OCI-LY3 (cell line): ENCODE data around the gene LPP.

Source experiments
- EZH2phosphoT487 ChIP-seq: fragments of 200-600 bp; shearing (Covaris generic); IDR thresholded peaks from 2 replicates; pipeline ENCODE4 v1.6.1; 2018; ENCODE audit warnings: antibody characterized with exemption, mixed run types, low read depth
- TF ChIP-seq, protein P1 (sequence below): fragments of 200-600, 300-600 bp; sonication (generic); IDR thresholded peaks from 2 replicates; pipeline ENCODE4 v1.5.1; 2014; ENCODE audit warnings: antibody characterized with exemption, low read length, low read depth

DNA sequence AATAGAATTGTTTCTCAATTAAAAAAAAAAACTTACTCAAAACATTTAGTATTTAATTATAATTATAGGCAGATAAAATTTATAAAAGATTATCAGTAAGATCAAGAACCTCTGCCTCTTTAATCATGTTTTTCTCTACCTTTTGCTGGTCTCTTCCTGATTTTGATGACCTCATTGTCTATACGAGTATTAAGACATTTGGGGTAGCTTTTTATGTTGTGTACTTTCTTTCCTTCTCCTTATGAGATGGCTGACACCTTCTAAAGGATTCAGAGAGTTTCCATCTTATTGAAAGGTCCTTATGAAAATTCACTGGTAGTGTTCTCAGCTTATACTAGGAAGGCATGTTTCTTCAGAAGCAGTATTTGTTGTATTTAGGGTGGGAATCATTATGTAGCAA lies 426.3 kb downstream of the LPP start:
- TF ChIP-seq, protein P1, sequence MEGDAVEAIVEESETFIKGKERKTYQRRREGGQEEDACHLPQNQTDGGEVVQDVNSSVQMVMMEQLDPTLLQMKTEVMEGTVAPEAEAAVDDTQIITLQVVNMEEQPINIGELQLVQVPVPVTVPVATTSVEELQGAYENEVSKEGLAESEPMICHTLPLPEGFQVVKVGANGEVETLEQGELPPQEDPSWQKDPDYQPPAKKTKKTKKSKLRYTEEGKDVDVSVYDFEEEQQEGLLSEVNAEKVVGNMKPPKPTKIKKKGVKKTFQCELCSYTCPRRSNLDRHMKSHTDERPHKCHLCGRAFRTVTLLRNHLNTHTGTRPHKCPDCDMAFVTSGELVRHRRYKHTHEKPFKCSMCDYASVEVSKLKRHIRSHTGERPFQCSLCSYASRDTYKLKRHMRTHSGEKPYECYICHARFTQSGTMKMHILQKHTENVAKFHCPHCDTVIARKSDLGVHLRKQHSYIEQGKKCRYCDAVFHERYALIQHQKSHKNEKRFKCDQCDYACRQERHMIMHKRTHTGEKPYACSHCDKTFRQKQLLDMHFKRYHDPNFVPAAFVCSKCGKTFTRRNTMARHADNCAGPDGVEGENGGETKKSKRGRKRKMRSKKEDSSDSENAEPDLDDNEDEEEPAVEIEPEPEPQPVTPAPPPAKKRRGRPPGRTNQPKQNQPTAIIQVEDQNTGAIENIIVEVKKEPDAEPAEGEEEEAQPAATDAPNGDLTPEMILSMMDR, result no peak
- TF ChIP-seq EZH2phosphoT487, result no peak
